Measurements from ENCODE around the gene MKRN2OS.

The MKRN2OS gene, protein sequence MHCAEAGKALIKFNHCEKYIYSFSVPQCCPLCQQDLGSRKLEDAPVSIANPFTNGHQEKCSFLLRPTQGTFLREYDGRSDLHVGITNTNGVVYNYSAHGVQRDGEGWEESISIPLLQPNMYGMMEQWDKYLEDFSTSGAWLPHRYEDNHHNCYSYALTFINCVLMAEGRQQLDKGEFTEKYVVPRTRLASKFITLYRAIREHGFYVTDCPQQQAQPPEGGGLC

DNA sequence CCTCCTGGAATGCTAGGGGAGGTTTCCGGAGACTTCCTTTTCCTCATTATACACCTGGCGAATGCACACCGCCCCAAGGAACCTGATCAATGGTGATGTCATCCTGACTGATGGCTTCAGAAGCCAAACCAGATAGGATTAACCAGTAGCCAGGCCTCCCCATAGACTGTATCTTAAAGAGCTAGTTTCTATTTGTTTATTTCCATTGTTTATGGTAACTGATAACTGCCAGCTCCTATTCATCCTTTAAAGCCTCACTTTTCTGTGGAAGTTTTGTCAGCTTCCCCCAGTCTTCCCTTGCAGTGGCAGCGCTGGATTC lies at the start of gene MKRN2OS:
Gene MKRN2OS (minus strand): TSS at position 27 of the 319 bp plus-strand sequence. CDS start 35 bp downstream, outside the sequence.
- H3K4me3 Mint-ChIP-seq, result no peak within 1 kb of the TSS
- peaks cover 17% of the 10 kb centered on the region for H3K27me3 Mint-ChIP-seq (ENCODE audit: low read depth, poor library complexity)
- TF ChIP-seq, protein P1, sequence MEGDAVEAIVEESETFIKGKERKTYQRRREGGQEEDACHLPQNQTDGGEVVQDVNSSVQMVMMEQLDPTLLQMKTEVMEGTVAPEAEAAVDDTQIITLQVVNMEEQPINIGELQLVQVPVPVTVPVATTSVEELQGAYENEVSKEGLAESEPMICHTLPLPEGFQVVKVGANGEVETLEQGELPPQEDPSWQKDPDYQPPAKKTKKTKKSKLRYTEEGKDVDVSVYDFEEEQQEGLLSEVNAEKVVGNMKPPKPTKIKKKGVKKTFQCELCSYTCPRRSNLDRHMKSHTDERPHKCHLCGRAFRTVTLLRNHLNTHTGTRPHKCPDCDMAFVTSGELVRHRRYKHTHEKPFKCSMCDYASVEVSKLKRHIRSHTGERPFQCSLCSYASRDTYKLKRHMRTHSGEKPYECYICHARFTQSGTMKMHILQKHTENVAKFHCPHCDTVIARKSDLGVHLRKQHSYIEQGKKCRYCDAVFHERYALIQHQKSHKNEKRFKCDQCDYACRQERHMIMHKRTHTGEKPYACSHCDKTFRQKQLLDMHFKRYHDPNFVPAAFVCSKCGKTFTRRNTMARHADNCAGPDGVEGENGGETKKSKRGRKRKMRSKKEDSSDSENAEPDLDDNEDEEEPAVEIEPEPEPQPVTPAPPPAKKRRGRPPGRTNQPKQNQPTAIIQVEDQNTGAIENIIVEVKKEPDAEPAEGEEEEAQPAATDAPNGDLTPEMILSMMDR (IDR thresholded peaks at IDR 0.05), result no peak
- DNase-seq, result no peak
- peak within 1 kb of the TSS; percentile 57 for H3K27ac Mint-ChIP-seq
- peaks cover 8% of the 10 kb centered on the region for H3K4me1 Mint-ChIP-seq
- no peaks in the 10 kb centered on the region for H3K9me3 Mint-ChIP-seq
- no peaks in the 10 kb centered on the region for H3K36me3 Mint-ChIP-seq (ENCODE audit: low read depth)

DNA sequence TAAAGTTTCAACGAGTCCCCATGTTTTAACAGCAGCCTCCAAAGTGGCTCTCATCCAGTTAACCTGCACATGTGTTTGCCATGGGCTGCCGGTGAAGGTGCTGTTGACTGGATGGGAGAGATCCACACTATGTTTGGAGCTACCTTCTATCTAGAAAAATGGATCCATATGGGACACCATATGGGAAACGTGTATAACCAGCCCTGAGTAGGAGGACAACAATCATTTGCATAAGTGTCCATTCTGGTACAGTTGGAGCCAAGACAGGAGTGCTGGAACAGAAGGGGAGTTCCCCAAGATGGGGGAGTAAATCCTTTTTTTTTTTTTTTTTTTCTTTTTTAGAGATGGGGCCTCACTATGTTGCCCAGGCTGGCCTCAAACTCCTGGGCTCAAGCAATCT lies 48.2 kb upstream of the MKRN2OS start:
- peak overlapping the region; percentile 95 for H3K27ac Mint-ChIP-seq
- no peak for DNase-seq
- no peaks in the 10 kb centered on the region for H3K9me3 Mint-ChIP-seq
- H3K4me1 Mint-ChIP-seq, result no peaks in the 10 kb centered on the region
- TF ChIP-seq, protein P1 (IDR thresholded peaks at IDR 0.05), result no peak
- no peak overlapping the region for H3K4me3 Mint-ChIP-seq
- H3K36me3 Mint-ChIP-seq (ENCODE audit: low read depth), result peaks cover 78% of the 10 kb centered on the region
- no peaks in the 10 kb centered on the region for H3K27me3 Mint-ChIP-seq (ENCODE audit: low read depth, poor library complexity)

- no peak for DNase-seq
- no peaks in the 10 kb centered on the region for H3K27me3 Mint-ChIP-seq (ENCODE audit: low read depth, poor library complexity)
- TF ChIP-seq, protein P1 (IDR thresholded peaks at IDR 0.05), result no peak
- H3K27ac Mint-ChIP-seq, result peak overlapping the region; percentile 75
- no peak overlapping the region for H3K4me3 Mint-ChIP-seq
- no peaks in the 10 kb centered on the region for H3K4me1 Mint-ChIP-seq
- H3K9me3 Mint-ChIP-seq, result no peaks in the 10 kb centered on the region
- H3K36me3 Mint-ChIP-seq (ENCODE audit: low read depth), result peaks cover 77% of the 10 kb centered on the region
Observed at GRCh38 chr3:12591997-12592715, 46.9 kb upstream of the MKRN2OS start.

- no peak for DNase-seq
- Mint-ChIP-seq H3K27ac (peak overlapping the region; percentile 75), H3K36me3 (ENCODE audit: low read depth) (peaks cover 75% of the 10 kb centered on the region), H3K4me1 (no peaks in the 10 kb centered on the region), H3K27me3 (ENCODE audit: low read depth, poor library complexity) (no peaks in the 10 kb centered on the region), H3K9me3 (no peaks in the 10 kb centered on the region), H3K4me3 (no peak overlapping the region)
- TF ChIP-seq, protein P1 (IDR thresholded peaks at IDR 0.05), result no peak
Observed at GRCh38 chr3:12591456-12591855, 46.2 kb upstream of the MKRN2OS start.

- no peaks in the 10 kb centered on the region for H3K27me3 Mint-ChIP-seq (ENCODE audit: low read depth, poor library complexity)
- TF ChIP-seq, protein P1 (IDR thresholded peaks at IDR 0.05), result no peak
- H3K4me1 Mint-ChIP-seq, result peaks cover 6% of the 10 kb centered on the region
- DNase-seq, result no peak
- no peak overlapping the region for H3K4me3 Mint-ChIP-seq
- H3K36me3 Mint-ChIP-seq (ENCODE audit: low read depth), result peaks cover 75% of the 10 kb centered on the region
- no peaks in the 10 kb centered on the region for H3K9me3 Mint-ChIP-seq
- no peak overlapping the region for H3K27ac Mint-ChIP-seq
Observed at GRCh38 chr3:12590096-12590495, 44.8 kb upstream of the MKRN2OS start.

Measured in nephron progenitor cell (in vitro differentiated cells).